Esophagus muscularis mucosa (tissue), 4 donors: ENCODE data around the gene TXNRD2. TPM values are rescaled to one million over a fixed set of nuclear protein-coding genes. Genes with fewer than 3 reads are reported as not detected.

ENCODE experiments used
- DNase-seq: peaks from one replicate; pipeline ENCODE4 v3.0.0-alpha.2; 2017; ENCODE audit errors: extremely low spot score
- H3K27ac ChIP-seq, 4 donors: fragments of 200-600 bp; sonication (generic); replicated peaks in 1 of 4; 1 replicate in 3 of 4; 2 replicates in 1 of 4; pipeline ENCODE4 v1.5.1; 2016 to 2019; ENCODE audit warnings: mild to moderate bottlenecking in 1 of 4
- H3K27me3 ChIP-seq, 4 donors: fragments of 200-600 bp; sonication (generic); one replicate each; pipeline versions ENCODE4 v1.5.1 to v1.6.0; 2016 to 2019
- H3K36me3 ChIP-seq, 4 donors: fragments of 200-600 bp; sonication (generic); one replicate each; pipeline ENCODE4 v1.5.1; 2016 to 2019
- H3K4me1 ChIP-seq, 4 donors: fragments of 200-600 bp; sonication (generic); one replicate each; pipeline ENCODE4 v1.5.1; 2016 to 2019
- H3K4me3 ChIP-seq, 4 donors: fragments of 200-600 bp; sonication (generic); 1 replicate in 2 of 4; 2 replicates in 2 of 4; pipeline ENCODE4 v1.5.1; 2016 to 2019; ENCODE audit warnings: mild to moderate bottlenecking in 4 of 4, moderate library complexity in 1 of 4
- H3K9me3 ChIP-seq, 4 donors: fragments of 200-600 bp; sonication (generic); 1 replicate in 3 of 4; 2 replicates in 1 of 4; pipeline ENCODE4 v1.5.1; 2016 to 2019
- CTCF ChIP-seq, 3 experiments: fragments of 200-600 bp in 2 of 3; fragments of 450-650 bp in 1 of 3; sonication (generic) in 2 of 3; IDR thresholded peaks; one replicate each; pipeline ENCODE4 v1.5.1; 2017 to 2019; ENCODE audit warnings: antibody characterized with exemption in 3 of 3, mild to moderate bottlenecking in 2 of 3, moderate library complexity in 1 of 3
- EP300 ChIP-seq: sonication (generic); formaldehyde crosslinking; IDR thresholded peaks from one replicate; pipeline ENCODE4 v1.6.1; 2017; ENCODE audit warnings: antibody characterized with exemption
- POLR2A ChIP-seq: fragments of 450-650 bp; IDR thresholded peaks from one replicate; pipeline ENCODE4 v1.6.1; 2017; ENCODE audit warnings: antibody characterized with exemption, moderate library complexity, mild to moderate bottlenecking, low read depth
- POLR2AphosphoS5 ChIP-seq, 2 donors: sonication (generic); formaldehyde crosslinking; IDR thresholded peaks; one replicate each; pipeline ENCODE4 v1.6.1; 2017; ENCODE audit warnings: antibody characterized with exemption in 2 of 2
- WGBS: methylation state at CpG from one replicate; pipeline ENCODE4 v1.1.5; 2018; 5-methylcytosine and 5-hydroxymethylcytosine counted together
- intact Hi-C: fragments of 100-400 bp; cut with DNase I; formaldehyde crosslinking; loops from one replicate; pipeline ENCODE4 v1.15.1; 2023
- total RNA-seq, 4 donors: library from RNA; depleted of rRNA; stranded (reverse); fragments of >200 nt; gene quantifications; one replicate each; pipeline versions ENCODE4 v1.1.0 to v1.2.1, GENCODE V29; 2016

TXNRD2 gene
- total RNA-seq, 4 donors from 2014 or later: 12.9 to 27.2 (median 23.9) TPM

GRCh38 chr22:19831016-19831415, 110.6 kb downstream of the TXNRD2 start:
- intact Hi-C loops: no loop called here
- Histone ChIP-seq H3K9me3 (no peaks in the 10 kb centered on the region), H3K36me3 (no peaks in the 10 kb centered on the region), H3K27me3 (no peaks in the 10 kb centered on the region), H3K4me1 (no peaks in the 10 kb centered on the region), H3K4me3 (no peak overlapping the region), H3K27ac (no peak overlapping the region)
- over 99% methylated on average over 6 of the region's 6 CpGs for WGBS
- TF ChIP-seq EP300 (no peak), POLR2A (no peak), POLR2AphosphoS5 (IDR thresholded peaks at IDR 0.05) (no peak), CTCF (IDR thresholded peaks at IDR 0.05) (no peak)
- no peak for DNase-seq

GRCh38 chr22:19828035-19828401, 113.6 kb downstream of the TXNRD2 start:
- no peaks in the 10 kb centered on the region for H3K4me1 ChIP-seq
- TF ChIP-seq EP300 (no peak), POLR2AphosphoS5 (IDR thresholded peaks at IDR 0.05) (no peak), POLR2A (no peak), CTCF (IDR thresholded peaks at IDR 0.05) (no peak)
- no peak overlapping the region for H3K27ac ChIP-seq
- WGBS: 76% methylated on average over 2 of the region's 2 CpGs
- no peak overlapping the region for H3K4me3 ChIP-seq
- no peaks in the 10 kb centered on the region for H3K27me3 ChIP-seq
- intact Hi-C loops: no loop called here
- no peaks in the 10 kb centered on the region for H3K36me3 ChIP-seq
- no peaks in the 10 kb centered on the region for H3K9me3 ChIP-seq
- no peak for DNase-seq

GRCh38 chr22:19827341-19828034, 114.1 kb downstream of the TXNRD2 start:
- intact Hi-C loops: no loop called here
- H3K27me3 ChIP-seq: no peaks in the 10 kb centered on the region
- DNase-seq: no peak
- WGBS: 54% methylated on average over 10 of the region's 10 CpGs
- no peak overlapping the region for H3K4me3 ChIP-seq
- H3K36me3 ChIP-seq: no peaks in the 10 kb centered on the region
- H3K4me1 ChIP-seq: no peaks in the 10 kb centered on the region
- no peaks in the 10 kb centered on the region for H3K9me3 ChIP-seq
- TF ChIP-seq POLR2A (no peak), EP300 (no peak), POLR2AphosphoS5 (IDR thresholded peaks at IDR 0.05) (no peak), CTCF (IDR thresholded peaks at IDR 0.05) (no peak)
- no peak overlapping the region for H3K27ac ChIP-seq

- H3K27me3 ChIP-seq: no peaks in the 10 kb centered on the region
- no peak for DNase-seq
- H3K4me1 ChIP-seq: no peaks in the 10 kb centered on the region
- no peak overlapping the region for H3K4me3 ChIP-seq
- no peak for TF ChIP-seq POLR2A
- TF ChIP-seq CTCF (IDR thresholded peaks at IDR 0.05): no peak
- no peak for TF ChIP-seq EP300
- TF ChIP-seq POLR2AphosphoS5 (IDR thresholded peaks at IDR 0.05): no peak
- 97% methylated on average over 2 of the region's 2 CpGs for WGBS
- intact Hi-C loops: no loop called here
- no peaks in the 10 kb centered on the region for H3K9me3 ChIP-seq
- no peaks in the 10 kb centered on the region for H3K36me3 ChIP-seq
- H3K27ac ChIP-seq: no peak overlapping the region
These were observed 115.0 kb downstream of the TXNRD2 start for GRCh38 chr22:19826619-19826950.
